ENCODE results near the gene PRRC2B. TPM values are rescaled to one million over a fixed set of nuclear protein-coding genes. Genes with fewer than 3 reads are reported as not detected.
A peak's percentile ranks its signal among the peaks of the same experiment; 100 is the strongest.

Gene PRRC2B
- total RNA-seq, 1 experiment from 2014 or later, result 200 TPM

DNA sequence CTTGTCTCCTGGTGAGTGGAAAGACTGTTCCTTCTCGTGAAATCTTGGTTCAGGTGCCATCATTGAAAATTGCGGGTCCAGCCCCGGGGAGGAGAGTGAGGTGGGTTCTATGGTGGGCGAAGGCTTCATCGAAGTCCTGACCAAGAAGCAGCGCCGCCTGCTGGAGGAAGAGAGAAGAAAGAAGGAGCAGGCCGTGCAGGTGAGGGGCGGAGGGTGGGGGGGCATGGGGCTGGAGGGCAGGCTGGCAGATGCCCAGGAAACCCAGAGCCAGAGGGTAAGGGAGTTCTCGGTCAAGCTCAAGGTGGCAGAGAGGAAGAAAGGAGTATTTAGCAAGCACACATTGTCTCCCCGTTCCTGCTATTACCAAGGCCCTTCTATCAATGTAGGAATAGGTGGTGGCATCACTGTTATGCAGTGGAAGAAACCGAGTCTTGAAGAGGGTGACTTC, 84.6 kb downstream of the PRRC2B start:
- no peaks in the 10 kb centered on the region for H3K4me1 ChIP-seq (ENCODE audit: control insufficient read depth, insufficient read depth, low read length)
- TF ChIP-seq POLR2AphosphoS5 (IDR thresholded peaks at IDR 0.05; ENCODE audit: low read depth, low read length) (no peak), TCF7L2 (IDR thresholded peaks at IDR 0.05; ENCODE audit: low read depth, low read length) (no peak)
- TF ChIP-seq, protein P1, sequence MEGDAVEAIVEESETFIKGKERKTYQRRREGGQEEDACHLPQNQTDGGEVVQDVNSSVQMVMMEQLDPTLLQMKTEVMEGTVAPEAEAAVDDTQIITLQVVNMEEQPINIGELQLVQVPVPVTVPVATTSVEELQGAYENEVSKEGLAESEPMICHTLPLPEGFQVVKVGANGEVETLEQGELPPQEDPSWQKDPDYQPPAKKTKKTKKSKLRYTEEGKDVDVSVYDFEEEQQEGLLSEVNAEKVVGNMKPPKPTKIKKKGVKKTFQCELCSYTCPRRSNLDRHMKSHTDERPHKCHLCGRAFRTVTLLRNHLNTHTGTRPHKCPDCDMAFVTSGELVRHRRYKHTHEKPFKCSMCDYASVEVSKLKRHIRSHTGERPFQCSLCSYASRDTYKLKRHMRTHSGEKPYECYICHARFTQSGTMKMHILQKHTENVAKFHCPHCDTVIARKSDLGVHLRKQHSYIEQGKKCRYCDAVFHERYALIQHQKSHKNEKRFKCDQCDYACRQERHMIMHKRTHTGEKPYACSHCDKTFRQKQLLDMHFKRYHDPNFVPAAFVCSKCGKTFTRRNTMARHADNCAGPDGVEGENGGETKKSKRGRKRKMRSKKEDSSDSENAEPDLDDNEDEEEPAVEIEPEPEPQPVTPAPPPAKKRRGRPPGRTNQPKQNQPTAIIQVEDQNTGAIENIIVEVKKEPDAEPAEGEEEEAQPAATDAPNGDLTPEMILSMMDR (IDR thresholded peaks at IDR 0.05), result peak; percentile 83
- peaks cover 28% of the 10 kb centered on the region for H3K36me3 ChIP-seq (ENCODE audit: control insufficient read depth, insufficient read depth, low read length)
- ChIA-PET CTCF (no interaction called here), POLR2A (no interaction called here)
- no peak overlapping the region for H3K27ac ChIP-seq (ENCODE audit: low read length)
- DNase-seq (ENCODE audit: low read depth, low spot score) (no peak), ATAC-seq (no peak)
- in situ Hi-C loops (cut with HindIII; ENCODE audit: low pct_unique_long_range_greater_than_20kb, low sequenced_read_pairs), result no loop called here
- H3K4me3 ChIP-seq (ENCODE audit: low read depth in 2 of 2, low read length in 2 of 2), result no peak overlapping the region
- BruUV-seq (replicated peaks), result no TSS peak
- intact Hi-C loops (cut with micrococcal nuclease; ENCODE audit: unreplicated experiment), result no loop called here
- H3K9me3 ChIP-seq (ENCODE audit: control insufficient read depth, insufficient read depth, low read depth, low read length), result no peaks in the 10 kb centered on the region
- H3K27me3 ChIP-seq (ENCODE audit: control insufficient read depth, insufficient read depth, low read length), result no peaks in the 10 kb centered on the region

DNA sequence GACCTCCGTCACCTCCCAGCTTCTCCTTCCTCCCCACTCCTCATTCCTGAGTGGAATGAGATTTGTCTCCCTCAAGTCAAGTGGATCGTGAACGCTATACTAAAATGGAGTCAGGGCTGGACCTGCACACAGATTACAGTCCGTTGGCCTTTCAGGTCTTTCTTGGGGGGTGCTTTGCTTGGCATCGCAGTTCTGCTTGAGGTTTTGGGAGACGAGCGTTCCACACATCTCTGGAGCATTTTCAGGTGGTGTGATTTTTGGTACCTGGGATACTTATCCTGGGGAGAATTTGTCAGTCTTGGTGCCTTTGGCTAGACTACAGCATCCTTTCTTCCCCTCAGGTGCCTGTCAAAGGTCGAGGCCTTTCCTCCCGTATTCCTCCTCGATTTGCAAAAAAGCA, 85.0 kb downstream of the PRRC2B start:
- TF ChIP-seq POLR2AphosphoS5 (IDR thresholded peaks at IDR 0.05; ENCODE audit: low read depth, low read length) (no peak), SIN3A (IDR thresholded peaks at IDR 0.05; ENCODE audit: borderline replicate concordance, insufficient read depth, low read depth, low read length) (no peak), TCF7L2 (IDR thresholded peaks at IDR 0.05; ENCODE audit: low read depth, low read length) (no peak)
- TF ChIP-seq, protein P2, sequence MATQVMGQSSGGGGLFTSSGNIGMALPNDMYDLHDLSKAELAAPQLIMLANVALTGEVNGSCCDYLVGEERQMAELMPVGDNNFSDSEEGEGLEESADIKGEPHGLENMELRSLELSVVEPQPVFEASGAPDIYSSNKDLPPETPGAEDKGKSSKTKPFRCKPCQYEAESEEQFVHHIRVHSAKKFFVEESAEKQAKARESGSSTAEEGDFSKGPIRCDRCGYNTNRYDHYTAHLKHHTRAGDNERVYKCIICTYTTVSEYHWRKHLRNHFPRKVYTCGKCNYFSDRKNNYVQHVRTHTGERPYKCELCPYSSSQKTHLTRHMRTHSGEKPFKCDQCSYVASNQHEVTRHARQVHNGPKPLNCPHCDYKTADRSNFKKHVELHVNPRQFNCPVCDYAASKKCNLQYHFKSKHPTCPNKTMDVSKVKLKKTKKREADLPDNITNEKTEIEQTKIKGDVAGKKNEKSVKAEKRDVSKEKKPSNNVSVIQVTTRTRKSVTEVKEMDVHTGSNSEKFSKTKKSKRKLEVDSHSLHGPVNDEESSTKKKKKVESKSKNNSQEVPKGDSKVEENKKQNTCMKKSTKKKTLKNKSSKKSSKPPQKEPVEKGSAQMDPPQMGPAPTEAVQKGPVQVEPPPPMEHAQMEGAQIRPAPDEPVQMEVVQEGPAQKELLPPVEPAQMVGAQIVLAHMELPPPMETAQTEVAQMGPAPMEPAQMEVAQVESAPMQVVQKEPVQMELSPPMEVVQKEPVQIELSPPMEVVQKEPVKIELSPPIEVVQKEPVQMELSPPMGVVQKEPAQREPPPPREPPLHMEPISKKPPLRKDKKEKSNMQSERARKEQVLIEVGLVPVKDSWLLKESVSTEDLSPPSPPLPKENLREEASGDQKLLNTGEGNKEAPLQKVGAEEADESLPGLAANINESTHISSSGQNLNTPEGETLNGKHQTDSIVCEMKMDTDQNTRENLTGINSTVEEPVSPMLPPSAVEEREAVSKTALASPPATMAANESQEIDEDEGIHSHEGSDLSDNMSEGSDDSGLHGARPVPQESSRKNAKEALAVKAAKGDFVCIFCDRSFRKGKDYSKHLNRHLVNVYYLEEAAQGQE (IDR thresholded peaks at IDR 0.05; ENCODE audit: insufficient read depth in 1 of 2, low read depth in 2 of 2, low read length in 1 of 2), result no peak
- TF ChIP-seq, protein P1 (IDR thresholded peaks at IDR 0.05), result no peak
- Histone ChIP-seq H3K36me3 (ENCODE audit: control insufficient read depth, insufficient read depth, low read length) (peaks cover 26% of the 10 kb centered on the region), H3K4me3 (ENCODE audit: low read depth in 2 of 2, low read length in 2 of 2) (no peak overlapping the region), H3K4me1 (ENCODE audit: control insufficient read depth, insufficient read depth, low read length) (no peaks in the 10 kb centered on the region), H3K9me3 (ENCODE audit: control insufficient read depth, insufficient read depth, low read depth, low read length) (no peaks in the 10 kb centered on the region), H3K27ac (ENCODE audit: low read length) (no peak overlapping the region), H3K27me3 (ENCODE audit: control insufficient read depth, insufficient read depth, low read length) (no peaks in the 10 kb centered on the region)
- no TSS peak for BruUV-seq (replicated peaks)
- POLR2A ChIA-PET, result no interaction called here
- DNase-seq (ENCODE audit: low read depth, low spot score) (no peak), ATAC-seq (no peak)
- intact Hi-C loops (cut with micrococcal nuclease; ENCODE audit: unreplicated experiment), result no loop called here
- CTCF ChIA-PET, result interaction anchor here (0.5 kb wide), 1 partner anchor 269 kb away, joined by 6 read pairs; no protein-coding TSS in a partner anchor
- in situ Hi-C loops (cut with HindIII; ENCODE audit: low pct_unique_long_range_greater_than_20kb, low sequenced_read_pairs), result no loop called here

Data from Panc1 (cell line).